ENCODE data around the gene PPP1R8.
"Not testable (repeated sequence)": the region's sequence is repeated elsewhere in the genome, so short reads cannot be mapped to it uniquely, and the experiment has no call there.

PPP1R8 gene

GRCh38 chr1:27830621-27831440, at the start of gene PPP1R8:
Gene PPP1R8 (plus strand): TSS chr1:27830782. CDS start chr1:27830836, 54 bp downstream.
- Mint-ChIP-seq H3K4me1 (ENCODE audit: low read depth) (peaks cover 44% of the 10 kb centered on the region), H3K36me3 (ENCODE audit: low read depth) (peaks cover 55% of the 10 kb centered on the region), H3K27me3 (no peaks in the 10 kb centered on the region), H3K4me3 (peak within 1 kb of the TSS; percentile 97), H3K9me3 (no peaks in the 10 kb centered on the region), H3K27ac (peak within 1 kb of the TSS; percentile 96)
- DNase-seq: peak; percentile 92

DNA sequence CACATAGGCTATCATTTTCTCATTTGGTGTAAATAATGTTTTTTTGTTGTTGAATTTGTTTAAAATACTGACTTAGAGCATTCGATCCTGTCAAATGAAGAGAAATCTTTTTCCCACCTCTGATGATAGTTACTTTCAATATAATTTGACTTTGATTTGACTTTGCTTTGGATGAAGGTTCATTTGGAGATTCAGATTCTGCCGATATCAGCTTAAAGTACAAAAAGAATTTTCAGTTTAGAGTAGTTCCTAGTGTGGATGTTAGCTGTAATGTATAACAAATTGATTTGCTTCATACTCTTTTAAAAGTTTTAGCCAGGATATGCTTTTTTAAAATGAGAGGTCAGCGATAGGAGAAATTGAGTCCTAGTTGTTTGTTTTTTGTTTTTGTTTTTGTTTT, 47.6 kb upstream of the PPP1R8 start:
- H3K4me1 Mint-ChIP-seq (ENCODE audit: low read depth): peaks cover 33% of the 10 kb centered on the region
- peaks cover 20% of the 10 kb centered on the region for H3K36me3 Mint-ChIP-seq (ENCODE audit: low read depth)
- DNase-seq: no peak
- no peaks in the 10 kb centered on the region for H3K9me3 Mint-ChIP-seq
- H3K27ac Mint-ChIP-seq: no peak overlapping the region
- H3K4me3 Mint-ChIP-seq: no peak overlapping the region
- no peaks in the 10 kb centered on the region for H3K27me3 Mint-ChIP-seq

GRCh38 chr1:27784700-27785099, 45.9 kb upstream of the PPP1R8 start:
- H3K27me3 Mint-ChIP-seq: no peaks in the 10 kb centered on the region
- no peak overlapping the region for H3K27ac Mint-ChIP-seq
- DNase-seq: no peak
- H3K36me3 Mint-ChIP-seq (ENCODE audit: low read depth): peaks cover 29% of the 10 kb centered on the region
- H3K4me3 Mint-ChIP-seq: no peak overlapping the region
- H3K4me1 Mint-ChIP-seq (ENCODE audit: low read depth): peaks cover 31% of the 10 kb centered on the region
- no peaks in the 10 kb centered on the region for H3K9me3 Mint-ChIP-seq

GRCh38 chr1:27785781-27786455, 44.7 kb upstream of the PPP1R8 start:
- Mint-ChIP-seq H3K27ac (peak overlapping the region; percentile 2), H3K9me3 (no peaks in the 10 kb centered on the region), H3K36me3 (ENCODE audit: low read depth) (peaks cover 33% of the 10 kb centered on the region), H3K4me3 (no peak overlapping the region), H3K27me3 (no peaks in the 10 kb centered on the region), H3K4me1 (ENCODE audit: low read depth) (peaks cover 31% of the 10 kb centered on the region)
- DNase-seq: no peak

DNA sequence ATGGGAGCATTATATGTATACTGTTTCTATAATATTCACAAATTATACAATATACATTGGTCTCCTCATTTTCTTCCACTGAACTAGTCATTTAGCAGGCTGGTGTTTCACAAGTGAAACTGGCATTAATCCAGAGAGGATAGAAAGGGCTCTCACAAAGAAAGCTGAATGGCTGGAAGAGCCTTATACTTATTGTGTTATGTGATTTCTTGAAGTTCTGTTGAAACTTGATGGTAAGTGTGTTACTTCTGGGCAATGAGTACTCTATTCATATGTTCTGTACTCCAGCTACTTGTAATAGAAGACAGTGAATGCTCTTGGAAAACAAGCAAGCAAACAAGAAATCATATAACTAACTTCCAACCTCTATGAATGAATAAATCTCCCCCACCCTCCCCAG, 42.7 kb upstream of the PPP1R8 start:
- Mint-ChIP-seq H3K36me3 (ENCODE audit: low read depth) (peaks cover 37% of the 10 kb centered on the region), H3K9me3 (no peaks in the 10 kb centered on the region), H3K27ac (peak overlapping the region; percentile 0), H3K4me3 (no peak overlapping the region), H3K27me3 (no peaks in the 10 kb centered on the region), H3K4me1 (ENCODE audit: low read depth) (peaks cover 26% of the 10 kb centered on the region)
- DNase-seq: no peak

DNA sequence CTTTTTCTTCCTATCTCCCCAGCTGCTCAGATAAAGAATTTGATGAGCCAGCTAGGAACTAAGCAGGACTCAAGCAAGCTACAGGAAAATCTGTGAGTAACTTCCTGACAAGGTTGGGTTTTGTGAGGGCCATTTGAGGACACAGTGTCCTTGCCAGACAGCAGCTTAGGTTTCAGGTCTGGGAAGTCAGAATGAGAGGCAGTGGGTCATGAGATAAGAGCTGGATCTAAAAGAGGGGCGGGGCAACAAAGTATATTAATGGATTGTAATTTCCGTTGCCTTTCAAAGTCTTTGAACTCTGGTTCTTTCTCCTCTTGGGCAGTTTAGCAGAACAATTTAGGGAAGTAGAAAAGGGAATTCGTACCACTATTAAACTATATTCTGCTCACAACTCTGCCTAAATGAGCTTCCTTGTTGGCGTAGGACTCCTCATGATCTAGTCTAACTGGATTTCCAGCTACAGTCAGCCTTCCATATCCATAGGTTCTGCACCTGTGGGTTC, 41.0 kb upstream of the PPP1R8 start:
- H3K9me3 Mint-ChIP-seq: no peaks in the 10 kb centered on the region
- DNase-seq: no peak
- peak overlapping the region; percentile 72 for H3K27ac Mint-ChIP-seq
- peaks cover 22% of the 10 kb centered on the region for H3K4me1 Mint-ChIP-seq (ENCODE audit: low read depth)
- H3K4me3 Mint-ChIP-seq: no peak overlapping the region
- H3K27me3 Mint-ChIP-seq: no peaks in the 10 kb centered on the region
- H3K36me3 Mint-ChIP-seq (ENCODE audit: low read depth): peaks cover 49% of the 10 kb centered on the region

- H3K4me3 Mint-ChIP-seq: not testable (repeated sequence)
Measured at GRCh38 chr1:27790270-27790669, 40.3 kb upstream of the PPP1R8 start.

GRCh38 chr1:27795601-27796000, 35.0 kb upstream of the PPP1R8 start:
- no peak overlapping the region for H3K4me3 Mint-ChIP-seq
- peaks cover 5% of the 10 kb centered on the region for H3K4me1 Mint-ChIP-seq (ENCODE audit: low read depth)
- no peaks in the 10 kb centered on the region for H3K9me3 Mint-ChIP-seq
- peaks cover 74% of the 10 kb centered on the region for H3K36me3 Mint-ChIP-seq (ENCODE audit: low read depth)
- H3K27ac Mint-ChIP-seq: peak overlapping the region; percentile 44
- no peak for DNase-seq
- no peaks in the 10 kb centered on the region for H3K27me3 Mint-ChIP-seq

More at GRCh38 chr1:27790270-27790669, 40.3 kb upstream of the PPP1R8 start:
- peaks cover 16% of the 10 kb centered on the region for H3K4me1 Mint-ChIP-seq (ENCODE audit: low read depth)
- not testable (repeated sequence) for H3K27me3 Mint-ChIP-seq, DNase-seq, H3K9me3 Mint-ChIP-seq, H3K27ac Mint-ChIP-seq
- H3K36me3 Mint-ChIP-seq (ENCODE audit: low read depth): peaks cover 56% of the 10 kb centered on the region

GRCh38 chr1:27804791-27805190, 25.8 kb upstream of the PPP1R8 start:
- Mint-ChIP-seq H3K27me3 (no peaks in the 10 kb centered on the region), H3K9me3 (no peaks in the 10 kb centered on the region), H3K4me3 (no peak overlapping the region), H3K27ac (peak overlapping the region; percentile 41), H3K4me1 (ENCODE audit: low read depth) (peaks cover 5% of the 10 kb centered on the region), H3K36me3 (ENCODE audit: low read depth) (peaks cover 64% of the 10 kb centered on the region)
- no peak for DNase-seq

DNA sequence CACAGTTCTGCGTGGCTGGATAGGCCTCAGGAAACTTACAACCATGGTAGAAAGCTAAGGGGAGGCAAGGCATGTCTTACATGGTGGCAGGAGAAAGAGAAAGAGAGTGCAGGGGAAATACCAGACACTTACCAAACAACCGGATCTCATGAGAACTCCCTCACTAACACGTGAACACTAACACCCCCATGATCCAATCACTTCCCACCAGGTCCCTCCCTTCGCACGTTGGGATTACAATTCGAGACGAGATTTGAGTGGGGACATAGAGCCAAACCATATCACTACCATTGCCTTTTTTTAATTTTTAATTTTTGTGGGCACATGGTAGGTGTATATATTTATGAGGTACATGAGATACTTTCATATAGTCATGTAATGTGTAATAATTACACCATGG, 23.8 kb upstream of the PPP1R8 start:
- no peak for DNase-seq
- Mint-ChIP-seq H3K9me3 (no peaks in the 10 kb centered on the region), H3K36me3 (ENCODE audit: low read depth) (peaks cover 58% of the 10 kb centered on the region), H3K27ac (no peak overlapping the region), H3K27me3 (no peaks in the 10 kb centered on the region), H3K4me3 (no peak overlapping the region), H3K4me1 (ENCODE audit: low read depth) (peaks cover 6% of the 10 kb centered on the region)

GRCh38 chr1:27807385-27807784, 23.2 kb upstream of the PPP1R8 start:
- peaks cover 8% of the 10 kb centered on the region for H3K4me1 Mint-ChIP-seq (ENCODE audit: low read depth)
- H3K4me3 Mint-ChIP-seq: no peak overlapping the region
- peaks cover 58% of the 10 kb centered on the region for H3K36me3 Mint-ChIP-seq (ENCODE audit: low read depth)
- no peak for DNase-seq
- no peaks in the 10 kb centered on the region for H3K27me3 Mint-ChIP-seq
- no peak overlapping the region for H3K27ac Mint-ChIP-seq
- no peaks in the 10 kb centered on the region for H3K9me3 Mint-ChIP-seq

GRCh38 chr1:27808131-27808530, 22.5 kb upstream of the PPP1R8 start:
- DNase-seq; H3K27me3 Mint-ChIP-seq; H3K9me3 Mint-ChIP-seq; H3K4me3 Mint-ChIP-seq; H3K4me1 Mint-ChIP-seq (ENCODE audit: low read depth); H3K27ac Mint-ChIP-seq: not testable (repeated sequence)
- peaks cover 60% of the 10 kb centered on the region for H3K36me3 Mint-ChIP-seq (ENCODE audit: low read depth)

- H3K9me3 Mint-ChIP-seq: no peaks in the 10 kb centered on the region
- H3K4me3 Mint-ChIP-seq: no peak overlapping the region
- no peak overlapping the region for H3K27ac Mint-ChIP-seq
- peaks cover 4% of the 10 kb centered on the region for H3K4me1 Mint-ChIP-seq (ENCODE audit: low read depth)
- H3K36me3 Mint-ChIP-seq (ENCODE audit: low read depth): peaks cover 56% of the 10 kb centered on the region
- no peak for DNase-seq
- no peaks in the 10 kb centered on the region for H3K27me3 Mint-ChIP-seq
Measured at GRCh38 chr1:27809883-27810282, 20.7 kb upstream of the PPP1R8 start.

DNA sequence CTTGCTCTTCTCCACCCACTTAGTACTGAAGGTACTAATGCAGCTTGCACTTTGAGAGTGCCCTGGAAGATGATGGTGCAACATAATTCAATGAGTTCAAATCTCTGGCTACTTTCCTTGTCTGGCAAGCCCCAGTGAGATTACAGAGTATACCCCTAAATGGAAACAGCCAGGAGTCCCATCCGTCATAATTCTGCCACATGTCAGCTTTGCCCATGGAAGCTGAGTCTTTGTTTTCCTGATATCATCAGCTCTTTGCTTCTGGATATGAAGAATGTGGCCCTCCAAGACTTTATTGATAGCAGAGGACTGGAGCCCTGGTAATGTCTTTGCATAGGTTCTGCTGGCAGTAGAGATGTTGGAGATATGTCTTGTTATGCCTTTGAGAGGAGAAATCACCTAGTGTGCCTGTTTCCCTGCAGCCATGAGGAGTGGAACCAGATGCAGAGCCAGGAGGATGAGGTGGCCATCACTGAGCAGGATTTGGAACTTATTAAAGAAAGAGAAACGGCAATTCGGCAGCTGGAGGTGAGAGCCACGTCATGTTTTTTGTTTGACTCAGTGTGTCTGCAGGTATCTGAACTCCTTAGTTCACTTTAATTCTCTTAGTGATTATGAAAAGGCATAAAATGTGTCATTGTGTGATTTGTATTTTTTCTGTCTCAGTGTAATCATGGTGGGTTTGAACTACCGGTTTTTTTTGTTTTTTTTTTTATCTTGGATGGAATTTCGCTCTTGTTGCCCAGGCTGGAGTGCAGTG, 18.7 kb upstream of the PPP1R8 start:
- Mint-ChIP-seq H3K4me3 (no peak overlapping the region), H3K27me3 (no peaks in the 10 kb centered on the region), H3K27ac (peak overlapping the region; percentile 48), H3K36me3 (ENCODE audit: low read depth) (peaks cover 50% of the 10 kb centered on the region), H3K9me3 (no peaks in the 10 kb centered on the region), H3K4me1 (ENCODE audit: low read depth) (peaks cover 3% of the 10 kb centered on the region)
- no peak for DNase-seq

All from activated T-cell treated with anti-CD3 and anti-CD28 coated beads, Interleukin-2, amount 50 U/mL, for 24 hours (primary cell).